Uterus (tissue), 4 donors: ENCODE measurements around the gene PRUNE1. TPM values are rescaled to one million over a fixed set of nuclear protein-coding genes. Genes with fewer than 3 reads are reported as not detected.

ENCODE experiments used
- DNase-seq, 2 donors: peaks; one replicate each; pipeline ENCODE4 v3.0.0-alpha.2; 2019 to 2020
- H3K27ac ChIP-seq, 2 donors: fragments of 200-600 bp; sonication (generic); 1 replicate in 1 of 2; 2 replicates in 1 of 2; pipeline ENCODE4 v1.5.1; 2016 to 2018
- H3K27me3 ChIP-seq, 2 donors: fragments of 200-600 bp; sonication (generic); one replicate each; pipeline ENCODE4 v1.5.1; 2018 to 2019; ENCODE audit warnings: control low read depth in 1 of 2
- H3K36me3 ChIP-seq, 2 donors: fragments of 200-600 bp; sonication (generic); one replicate each; pipeline ENCODE4 v1.5.1; 2019; ENCODE audit warnings: control low read depth in 1 of 2
- H3K4me1 ChIP-seq, 2 donors: fragments of 200-600 bp; sonication (generic); one replicate each; pipeline ENCODE4 v1.5.1; 2018 to 2019; ENCODE audit warnings: control low read depth in 1 of 2
- H3K4me3 ChIP-seq, 2 donors: fragments of 200-600 bp; sonication (generic); 1 replicate in 1 of 2; 2 replicates in 1 of 2; pipeline ENCODE4 v1.5.1; 2018 to 2019; ENCODE audit warnings: mild to moderate bottlenecking in 1 of 2
- H3K9me3 ChIP-seq, 2 donors: fragments of 200-600 bp; sonication (generic); one replicate each; pipeline ENCODE4 v1.5.1; 2019; ENCODE audit warnings: control low read depth in 1 of 2
- POLR2A ChIP-seq, 2 donors: fragments of 450-650 bp; IDR thresholded peaks; one replicate each; pipeline ENCODE4 v1.6.1; 2016; ENCODE audit warnings: antibody characterized with exemption in 2 of 2, mild to moderate bottlenecking in 1 of 2, moderate library complexity in 1 of 2
- intact Hi-C: fragments of 100-400 bp; cut with DNase I; formaldehyde crosslinking; loops from one replicate; pipeline ENCODE4 v1.15.1; 2023; ENCODE audit warnings: low total_unique reads
- total RNA-seq, 4 donors: library from RNA; depleted of rRNA in 3 of 4; stranded (reverse); fragments of >200 nt in 3 of 4; gene quantifications; one replicate each; pipeline versions ENCODE4 v1.1.0 to v1.2.4, GENCODE V29; 2014 to 2023
- TF ChIP-seq, protein P1 (sequence below), 4 experiments: fragments of 200-600 bp in 2 of 4; fragments of 450-650 bp in 2 of 4; sonication (generic) in 2 of 4; IDR thresholded peaks; one replicate each; pipeline ENCODE4 v1.5.1; 2016 to 2019; ENCODE audit warnings: antibody characterized with exemption in 4 of 4, mild to moderate bottlenecking in 2 of 4, moderate library complexity in 1 of 4
- donor health status: DM: yes; HTN: yes; CAD: no.

Gene PRUNE1
- total RNA-seq, 4 donors from 2014 or later: 10.0 to 26.4 (median 20.1) TPM

DNA sequence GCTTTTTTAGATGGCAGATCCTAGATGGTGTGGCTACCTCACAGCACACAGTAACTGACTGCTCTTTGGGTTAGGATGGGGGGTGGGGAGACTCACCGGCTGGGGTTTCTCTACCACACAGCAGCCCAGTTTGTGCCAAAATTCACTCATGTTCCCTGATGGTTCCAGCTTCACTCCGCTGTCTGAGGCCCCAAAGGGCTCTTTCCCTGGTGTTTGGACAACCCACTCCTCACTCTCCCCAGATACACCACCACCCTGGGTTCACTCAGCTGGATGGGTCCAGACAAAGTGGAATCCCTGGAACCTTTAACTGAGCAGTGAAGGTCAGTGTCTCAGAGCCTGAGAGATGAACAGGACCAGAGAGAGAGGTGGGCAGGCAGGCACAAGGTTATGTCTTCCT is 47.3 kb downstream of the PRUNE1 start:
- DNase-seq: no peak
- intact Hi-C loops: no loop called here
- Histone ChIP-seq H3K36me3 (no peaks in the 10 kb centered on the region), H3K4me3 (no peak overlapping the region), H3K9me3 (no peaks in the 10 kb centered on the region), H3K27ac (peak overlapping the region; percentile 2 to 95), H3K4me1 (peaks cover 0 to 12% of the 10 kb centered on the region in 2 donors), H3K27me3 (no peaks in the 10 kb centered on the region)
- TF ChIP-seq, protein P1, sequence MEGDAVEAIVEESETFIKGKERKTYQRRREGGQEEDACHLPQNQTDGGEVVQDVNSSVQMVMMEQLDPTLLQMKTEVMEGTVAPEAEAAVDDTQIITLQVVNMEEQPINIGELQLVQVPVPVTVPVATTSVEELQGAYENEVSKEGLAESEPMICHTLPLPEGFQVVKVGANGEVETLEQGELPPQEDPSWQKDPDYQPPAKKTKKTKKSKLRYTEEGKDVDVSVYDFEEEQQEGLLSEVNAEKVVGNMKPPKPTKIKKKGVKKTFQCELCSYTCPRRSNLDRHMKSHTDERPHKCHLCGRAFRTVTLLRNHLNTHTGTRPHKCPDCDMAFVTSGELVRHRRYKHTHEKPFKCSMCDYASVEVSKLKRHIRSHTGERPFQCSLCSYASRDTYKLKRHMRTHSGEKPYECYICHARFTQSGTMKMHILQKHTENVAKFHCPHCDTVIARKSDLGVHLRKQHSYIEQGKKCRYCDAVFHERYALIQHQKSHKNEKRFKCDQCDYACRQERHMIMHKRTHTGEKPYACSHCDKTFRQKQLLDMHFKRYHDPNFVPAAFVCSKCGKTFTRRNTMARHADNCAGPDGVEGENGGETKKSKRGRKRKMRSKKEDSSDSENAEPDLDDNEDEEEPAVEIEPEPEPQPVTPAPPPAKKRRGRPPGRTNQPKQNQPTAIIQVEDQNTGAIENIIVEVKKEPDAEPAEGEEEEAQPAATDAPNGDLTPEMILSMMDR (IDR thresholded peaks at IDR 0.05): no peak
- no peak for TF ChIP-seq POLR2A (IDR thresholded peaks at IDR 0.05)

GRCh38 chr1:151056149-151056548 is 47.9 kb downstream of the PRUNE1 start:
- intact Hi-C loops: no loop called here
- H3K4me3 ChIP-seq: no peak overlapping the region
- peak overlapping the region; percentile 2 to 95 for H3K27ac ChIP-seq
- no peaks in the 10 kb centered on the region for H3K36me3 ChIP-seq
- peaks cover 0 to 12% of the 10 kb centered on the region in 2 donors for H3K4me1 ChIP-seq
- no peaks in the 10 kb centered on the region for H3K27me3 ChIP-seq
- DNase-seq: no peak
- no peak for TF ChIP-seq POLR2A (IDR thresholded peaks at IDR 0.05)
- TF ChIP-seq, protein P1 (IDR thresholded peaks at IDR 0.05): no peak
- H3K9me3 ChIP-seq: no peaks in the 10 kb centered on the region

GRCh38 chr1:151058692-151059091 is 50.4 kb downstream of the PRUNE1 start:
- Histone ChIP-seq H3K36me3 (no peaks in the 10 kb centered on the region), H3K27ac (peak overlapping the region; percentile 93 to 95), H3K4me1 (peaks cover 0 to 12% of the 10 kb centered on the region in 2 donors), H3K9me3 (no peaks in the 10 kb centered on the region), H3K4me3 (peak overlapping the region; percentile 88 to 98), H3K27me3 (no peaks in the 10 kb centered on the region)
- intact Hi-C loops: no loop called here
- DNase-seq: peak in 1 of 2 donors; percentile 45
- TF ChIP-seq, protein P1 (IDR thresholded peaks at IDR 0.05): no peak
- no peak for TF ChIP-seq POLR2A (IDR thresholded peaks at IDR 0.05)

- Histone ChIP-seq H3K27me3 (no peaks in the 10 kb centered on the region), H3K36me3 (no peaks in the 10 kb centered on the region), H3K9me3 (no peaks in the 10 kb centered on the region), H3K27ac (peak within 1 kb of the TSS; percentile 93 to 95), H3K4me1 (peaks cover 0 to 12% of the 10 kb centered on the region in 2 donors), H3K4me3 (peak within 1 kb of the TSS; percentile 88 to 98)
- TF ChIP-seq, protein P1 (IDR thresholded peaks at IDR 0.05): peak; percentile 53 to 95 (median 84)
- TF ChIP-seq POLR2A (IDR thresholded peaks at IDR 0.05): peak; percentile 67 to 94
- intact Hi-C loops: no loop called here
- peak; percentile 76 to 82 for DNase-seq
These were observed 51.1 kb downstream of the PRUNE1 start, which contains the start of gene CDC42SE1 for GRCh38 chr1:151059109-151060006. Gene CDC42SE1, minus strand, starts transcription at chr1:151059622. Its CDS starts 3,892 bp downstream, at chr1:151055730.
